Ascending aorta (tissue), 2 donors: ENCODE measurements around the gene ADAMTS6. TPM values are rescaled to one million over a fixed set of nuclear protein-coding genes. Genes with fewer than 3 reads are reported as not detected.

Source experiments
- DNase-seq, 2 donors: peaks; one replicate each; pipeline ENCODE4 v3.0.0-alpha.2; 2019; ENCODE audit warnings: low spot score in 2 of 2
- H3K27ac ChIP-seq, 2 donors: fragments of 200-600 bp; sonication (generic); one replicate each; pipeline ENCODE4 v1.5.1; 2016 to 2017; ENCODE audit warnings: mild to moderate bottlenecking in 1 of 2
- H3K27me3 ChIP-seq: fragments of 200-600 bp; sonication (generic); one replicate; pipeline ENCODE4 v1.5.1; 2017
- H3K36me3 ChIP-seq, 2 donors: fragments of 200-600 bp; sonication (generic); one replicate each; pipeline ENCODE4 v1.5.1; 2016
- H3K4me1 ChIP-seq, 2 donors: fragments of 200-600 bp; sonication (generic); one replicate each; pipeline ENCODE4 v1.5.1; 2016 to 2017; ENCODE audit warnings: mild to moderate bottlenecking in 1 of 2
- H3K4me3 ChIP-seq, 2 donors: fragments of 200-600 bp; sonication (generic); one replicate each; pipeline ENCODE4 v1.5.1; 2016 to 2017; ENCODE audit warnings: mild to moderate bottlenecking in 1 of 2
- H3K9me3 ChIP-seq, 2 donors: fragments of 200-600 bp; sonication (generic); one replicate each; pipeline ENCODE4 v1.5.1; 2016
- intact Hi-C: fragments of 100-400 bp; cut with DNase I; formaldehyde crosslinking; loops from one replicate; pipeline ENCODE4 v1.15.1; 2023
- total RNA-seq: library from RNA; depleted of rRNA; stranded (reverse); fragments of >200 nt; gene quantifications from one replicate; pipeline ENCODE4 v1.1.0, GENCODE V29; 2016
- TF ChIP-seq, protein P1 (sequence below), 3 experiments: fragments of 200-600 bp in 2 of 3; fragments of 450-650 bp in 1 of 3; sonication (generic) in 2 of 3; IDR thresholded peaks; one replicate each; pipeline ENCODE4 v1.5.1; 2016 to 2019; ENCODE audit warnings: antibody characterized with exemption in 3 of 3, mild to moderate bottlenecking in 1 of 3, moderate library complexity in 1 of 3

Gene ADAMTS6
- total RNA-seq, 1 donor from 2014 or later: 8.9 TPM

- Histone ChIP-seq H3K4me3 (no peak overlapping the region), H3K36me3 (no peaks in the 10 kb centered on the region), H3K27me3 (no peaks in the 10 kb centered on the region), H3K27ac (no peak overlapping the region), H3K4me1 (no peaks in the 10 kb centered on the region), H3K9me3 (no peaks in the 10 kb centered on the region)
- intact Hi-C loops: no loop called here
- DNase-seq: no peak
- TF ChIP-seq, protein P1, sequence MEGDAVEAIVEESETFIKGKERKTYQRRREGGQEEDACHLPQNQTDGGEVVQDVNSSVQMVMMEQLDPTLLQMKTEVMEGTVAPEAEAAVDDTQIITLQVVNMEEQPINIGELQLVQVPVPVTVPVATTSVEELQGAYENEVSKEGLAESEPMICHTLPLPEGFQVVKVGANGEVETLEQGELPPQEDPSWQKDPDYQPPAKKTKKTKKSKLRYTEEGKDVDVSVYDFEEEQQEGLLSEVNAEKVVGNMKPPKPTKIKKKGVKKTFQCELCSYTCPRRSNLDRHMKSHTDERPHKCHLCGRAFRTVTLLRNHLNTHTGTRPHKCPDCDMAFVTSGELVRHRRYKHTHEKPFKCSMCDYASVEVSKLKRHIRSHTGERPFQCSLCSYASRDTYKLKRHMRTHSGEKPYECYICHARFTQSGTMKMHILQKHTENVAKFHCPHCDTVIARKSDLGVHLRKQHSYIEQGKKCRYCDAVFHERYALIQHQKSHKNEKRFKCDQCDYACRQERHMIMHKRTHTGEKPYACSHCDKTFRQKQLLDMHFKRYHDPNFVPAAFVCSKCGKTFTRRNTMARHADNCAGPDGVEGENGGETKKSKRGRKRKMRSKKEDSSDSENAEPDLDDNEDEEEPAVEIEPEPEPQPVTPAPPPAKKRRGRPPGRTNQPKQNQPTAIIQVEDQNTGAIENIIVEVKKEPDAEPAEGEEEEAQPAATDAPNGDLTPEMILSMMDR (IDR thresholded peaks at IDR 0.05): no peak
Observed at GRCh38 chr5:65305913-65306312, 175.8 kb downstream of the ADAMTS6 start.

DNA sequence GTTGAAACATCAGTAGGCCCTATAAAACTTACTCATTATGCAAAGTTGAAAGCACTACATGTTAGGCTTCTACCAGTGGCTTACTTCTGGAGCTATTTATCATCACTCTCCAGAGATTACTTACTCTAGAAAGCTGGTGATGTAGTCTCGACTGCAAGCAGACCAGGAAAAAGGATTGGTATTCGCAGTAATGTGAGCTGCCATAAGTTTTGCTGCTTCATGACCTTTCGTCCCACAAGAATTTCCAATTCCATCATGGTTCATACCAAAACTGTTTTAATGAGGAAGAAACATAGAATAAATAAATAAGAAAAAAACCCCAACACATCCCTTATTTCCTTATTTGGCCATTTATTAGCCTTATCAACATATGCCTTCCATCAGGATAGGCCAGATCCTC is 181.9 kb downstream of the ADAMTS6 start:
- H3K4me1 ChIP-seq: no peaks in the 10 kb centered on the region
- intact Hi-C loops: loop anchor here (10.0 kb wide), 1 partner anchor 185 kb away; the partner anchor contains the start of gene ADAMTS6
- TF ChIP-seq, protein P1 (IDR thresholded peaks at IDR 0.05): no peak
- H3K27me3 ChIP-seq: no peaks in the 10 kb centered on the region
- H3K9me3 ChIP-seq: no peaks in the 10 kb centered on the region
- no peaks in the 10 kb centered on the region for H3K36me3 ChIP-seq
- H3K4me3 ChIP-seq: no peak overlapping the region
- no peak for DNase-seq
- no peak overlapping the region for H3K27ac ChIP-seq

- no peak for DNase-seq
- TF ChIP-seq, protein P1 (IDR thresholded peaks at IDR 0.05): no peak
Observed at GRCh38 chr5:65296067-65296466, 185.7 kb downstream of the ADAMTS6 start.

GRCh38 chr5:65292196-65292595 is 189.5 kb downstream of the ADAMTS6 start:
- Histone ChIP-seq H3K4me3 (peak overlapping the region in 1 of 2 donors; percentile 29), H3K27ac (peak overlapping the region; percentile 20 to 22)

More at GRCh38 chr5:65296067-65296466, 185.7 kb downstream of the ADAMTS6 start:
- H3K4me1 ChIP-seq: peaks cover 0 to 3% of the 10 kb centered on the region in 2 donors
- intact Hi-C loops: loop anchor here (10.0 kb wide), 1 partner anchor 189 kb away; the partner anchor contains the start of gene ADAMTS6
- no peaks in the 10 kb centered on the region for H3K9me3 ChIP-seq
- H3K36me3 ChIP-seq: no peaks in the 10 kb centered on the region
- no peak overlapping the region for H3K27ac ChIP-seq
- no peaks in the 10 kb centered on the region for H3K27me3 ChIP-seq
- H3K4me3 ChIP-seq: no peak overlapping the region

DNA sequence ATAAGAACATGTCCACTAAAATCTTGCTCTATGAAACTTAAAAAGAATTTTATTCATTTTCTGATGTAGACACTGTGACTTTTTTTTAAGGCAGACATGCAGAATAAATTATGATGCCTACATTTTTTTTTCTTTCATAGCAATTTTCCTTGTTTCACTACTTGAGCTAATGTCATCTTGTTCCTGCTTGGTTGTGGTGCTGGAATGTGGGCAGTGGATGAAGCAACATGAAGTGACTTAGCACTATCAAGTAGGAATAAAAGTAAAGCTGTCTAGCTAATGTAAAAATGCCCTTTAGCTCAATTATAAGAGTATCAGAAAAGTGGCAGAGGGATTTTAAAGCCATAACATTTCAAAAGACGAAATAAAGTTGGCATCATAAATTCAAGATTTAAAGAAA is 191.0 kb downstream of the ADAMTS6 start:
- Histone ChIP-seq H3K9me3 (no peaks in the 10 kb centered on the region), H3K27me3 (no peaks in the 10 kb centered on the region), H3K4me1 (peaks cover 0 to 3% of the 10 kb centered on the region in 2 donors)

More at GRCh38 chr5:65292196-65292595, 189.5 kb downstream of the ADAMTS6 start:
- no peak for DNase-seq
- TF ChIP-seq, protein P1 (IDR thresholded peaks at IDR 0.05): no peak
- peaks cover 0 to 3% of the 10 kb centered on the region in 2 donors for H3K4me1 ChIP-seq
- H3K9me3 ChIP-seq: no peaks in the 10 kb centered on the region
- H3K36me3 ChIP-seq: no peaks in the 10 kb centered on the region
- intact Hi-C loops: loop anchor here (10.0 kb wide), 1 partner anchor 193 kb away; the partner anchor contains the start of gene ADAMTS6
- no peaks in the 10 kb centered on the region for H3K27me3 ChIP-seq

More for the DNA sequence above, 191.0 kb downstream of the ADAMTS6 start:
- no peak for DNase-seq
- Histone ChIP-seq H3K36me3 (no peaks in the 10 kb centered on the region), H3K27ac (no peak overlapping the region), H3K4me3 (no peak overlapping the region)
- intact Hi-C loops: loop anchor here (10.0 kb wide), 1 partner anchor 194 kb away; the partner anchor contains the start of gene ADAMTS6
- TF ChIP-seq, protein P1 (IDR thresholded peaks at IDR 0.05): no peak
